ENCODE results near the gene ESR2. TPM values are rescaled to one million over a fixed set of nuclear protein-coding genes. Genes with fewer than 3 reads are reported as not detected.
"Not testable (repeated sequence)": the region's sequence is repeated elsewhere in the genome, so short reads cannot be mapped to it uniquely, and the experiment has no call there.

ESR2 gene
- total RNA-seq, 4 donors from 2014 or later: 0.59 to 2.4 (median 1.5) TPM

DNA sequence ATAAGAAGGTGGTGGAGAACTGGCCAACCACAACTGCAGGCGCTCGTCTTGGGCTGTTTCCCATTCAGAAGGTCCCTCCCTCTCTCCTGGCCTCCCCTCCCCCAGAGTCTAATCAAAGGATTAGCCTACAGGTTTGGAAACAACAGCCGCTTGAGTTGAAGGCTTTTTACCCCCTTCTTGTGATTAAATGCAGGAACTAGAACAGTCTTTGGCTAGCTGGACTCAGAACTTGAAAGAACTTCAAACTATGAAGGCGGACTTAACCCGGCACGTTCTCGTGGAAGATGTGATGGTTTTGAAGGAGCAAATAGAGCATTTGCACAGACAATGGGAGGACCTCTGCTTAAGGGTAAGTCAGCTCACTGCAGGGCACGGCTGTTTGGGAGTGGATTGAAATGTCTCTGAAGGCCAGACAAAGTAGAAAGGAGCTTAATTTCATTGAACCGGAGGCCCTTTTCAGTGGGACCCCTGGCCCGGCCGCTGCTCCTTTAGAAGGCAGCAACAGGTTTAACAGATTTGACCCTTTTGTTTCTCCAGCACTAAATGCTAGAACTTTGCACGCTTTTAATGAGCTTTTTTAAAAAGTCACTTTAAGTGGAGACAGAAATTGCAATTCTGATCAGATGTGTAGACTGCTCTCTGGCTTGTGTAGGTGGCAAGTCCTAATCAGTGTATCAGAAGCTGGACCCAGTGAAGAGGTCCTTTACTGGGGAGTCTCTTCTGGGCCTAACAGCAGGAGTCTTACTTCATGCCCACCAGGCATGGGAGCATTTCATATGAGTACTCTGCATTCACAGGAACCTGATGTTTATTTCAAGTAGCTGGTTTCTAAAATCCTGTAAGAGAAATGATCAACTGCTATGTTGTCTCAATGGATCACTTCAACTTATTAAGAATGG lies 107.7 kb downstream of the ESR2 start:
- no peaks in the 10 kb centered on the region for H3K27me3 ChIP-seq
- peaks cover 0 to 69% (median 0%) of the 10 kb centered on the region in 3 donors for H3K36me3 ChIP-seq
- no peaks in the 10 kb centered on the region for H3K9me3 ChIP-seq
- H3K27ac ChIP-seq: no peak overlapping the region
- DNase-seq (ENCODE audit: low spot score in 2 of 2): no peak
- H3K4me1 ChIP-seq: no peaks in the 10 kb centered on the region
- H3K4me3 ChIP-seq: no peak overlapping the region
- 73 to 75% methylated on average over 12 of the region's 12 CpGs for WGBS, 2 donors
- no peak for TF ChIP-seq POLR2A (IDR thresholded peaks at IDR 0.05)
- no peak for TF ChIP-seq EP300 (IDR thresholded peaks at IDR 0.05)
- TF ChIP-seq, protein P1, sequence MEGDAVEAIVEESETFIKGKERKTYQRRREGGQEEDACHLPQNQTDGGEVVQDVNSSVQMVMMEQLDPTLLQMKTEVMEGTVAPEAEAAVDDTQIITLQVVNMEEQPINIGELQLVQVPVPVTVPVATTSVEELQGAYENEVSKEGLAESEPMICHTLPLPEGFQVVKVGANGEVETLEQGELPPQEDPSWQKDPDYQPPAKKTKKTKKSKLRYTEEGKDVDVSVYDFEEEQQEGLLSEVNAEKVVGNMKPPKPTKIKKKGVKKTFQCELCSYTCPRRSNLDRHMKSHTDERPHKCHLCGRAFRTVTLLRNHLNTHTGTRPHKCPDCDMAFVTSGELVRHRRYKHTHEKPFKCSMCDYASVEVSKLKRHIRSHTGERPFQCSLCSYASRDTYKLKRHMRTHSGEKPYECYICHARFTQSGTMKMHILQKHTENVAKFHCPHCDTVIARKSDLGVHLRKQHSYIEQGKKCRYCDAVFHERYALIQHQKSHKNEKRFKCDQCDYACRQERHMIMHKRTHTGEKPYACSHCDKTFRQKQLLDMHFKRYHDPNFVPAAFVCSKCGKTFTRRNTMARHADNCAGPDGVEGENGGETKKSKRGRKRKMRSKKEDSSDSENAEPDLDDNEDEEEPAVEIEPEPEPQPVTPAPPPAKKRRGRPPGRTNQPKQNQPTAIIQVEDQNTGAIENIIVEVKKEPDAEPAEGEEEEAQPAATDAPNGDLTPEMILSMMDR (IDR thresholded peaks at IDR 0.05): no peak

DNA sequence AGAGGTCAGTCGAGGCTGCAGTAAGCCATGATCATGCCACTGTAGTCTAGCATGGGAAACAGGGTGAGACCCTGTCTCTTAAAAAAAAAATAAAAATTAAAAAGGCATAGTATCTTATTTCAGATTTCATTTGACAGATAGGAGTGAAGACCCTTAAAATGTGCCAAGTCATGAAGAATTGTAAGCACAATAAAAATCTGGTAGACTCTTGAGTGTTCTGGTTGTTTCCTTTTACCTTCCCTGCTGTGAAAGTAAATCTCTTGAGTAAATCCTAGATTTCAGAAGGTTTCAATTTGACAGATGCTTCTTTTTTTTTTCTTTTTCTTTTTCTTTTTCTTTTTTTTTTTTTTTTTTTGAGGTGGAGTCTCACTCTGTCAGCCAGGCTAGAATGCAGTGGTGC lies 109.0 kb downstream of the ESR2 start:
- no peaks in the 10 kb centered on the region for H3K9me3 ChIP-seq
- no peak overlapping the region for H3K4me3 ChIP-seq
- DNase-seq (ENCODE audit: low spot score in 2 of 2): no peak
- H3K4me1 ChIP-seq: no peaks in the 10 kb centered on the region
- no peak overlapping the region for H3K27ac ChIP-seq
- WGBS, 2 donors: 94 to 97% methylated on average over 1 of the region's 1 CpG
- H3K27me3 ChIP-seq: no peaks in the 10 kb centered on the region
- TF ChIP-seq, protein P1 (IDR thresholded peaks at IDR 0.05): no peak
- TF ChIP-seq POLR2A (IDR thresholded peaks at IDR 0.05) (no peak), EP300 (IDR thresholded peaks at IDR 0.05) (no peak)
- H3K36me3 ChIP-seq: peaks cover 0 to 62% (median 0%) of the 10 kb centered on the region in 3 donors

DNA sequence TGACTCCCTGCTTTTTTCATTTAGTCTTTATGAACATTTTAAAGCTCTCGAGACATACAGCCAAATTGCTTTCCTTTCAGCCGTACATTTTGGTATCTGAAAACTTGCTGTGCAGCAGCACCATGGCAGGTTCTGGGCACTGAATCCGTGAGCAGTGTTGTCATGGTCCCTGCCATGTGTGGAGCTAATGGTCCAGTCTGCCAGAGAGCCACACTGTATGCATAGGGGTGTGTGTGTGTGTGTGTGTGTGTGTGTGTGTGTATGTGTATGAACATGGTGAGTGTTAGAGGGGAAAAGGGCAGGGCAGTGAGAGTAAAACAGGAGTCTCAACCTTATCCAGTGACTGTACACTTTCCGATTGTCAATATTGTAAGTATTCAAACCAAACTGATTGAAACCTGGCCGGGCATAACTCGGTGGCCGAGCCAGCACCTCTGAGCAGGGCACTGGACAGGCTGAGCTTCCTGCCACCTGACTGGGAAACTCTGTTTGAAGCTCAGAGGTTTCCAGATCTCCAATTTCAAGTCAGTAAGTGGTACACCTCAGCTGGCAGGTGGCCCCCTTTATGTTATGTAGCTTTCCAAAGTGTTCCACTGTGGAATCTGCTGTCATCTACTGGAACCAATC lies 110.0 kb downstream of the ESR2 start:
- Histone ChIP-seq H3K36me3 (peaks cover 0 to 57% (median 0%) of the 10 kb centered on the region in 3 donors), H3K4me3 (no peak overlapping the region)
- 93% methylated on average over 7 of the region's 7 CpGs for WGBS, 2 donors

DNA sequence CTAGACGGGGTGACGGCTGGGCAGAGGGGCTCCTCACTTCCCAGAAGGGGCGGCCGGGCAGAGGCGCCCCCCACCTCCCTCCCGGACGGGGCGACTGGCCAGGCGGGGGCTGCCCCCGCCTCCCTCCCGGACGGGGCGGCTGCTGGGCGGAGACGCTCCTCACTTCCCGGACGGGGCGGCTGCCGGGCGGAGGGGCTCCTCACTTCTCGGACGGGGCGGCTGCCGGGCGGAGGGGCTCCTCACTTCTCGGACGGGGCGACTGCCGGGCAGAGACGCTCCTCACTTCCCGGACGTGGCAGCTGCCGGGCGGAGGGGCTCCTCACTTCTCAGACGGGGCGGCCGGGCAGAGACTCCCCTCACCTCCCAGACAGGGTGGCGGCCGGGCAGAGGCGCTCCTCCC lies 111.3 kb downstream of the ESR2 start:
- H3K9me3 ChIP-seq; DNase-seq (ENCODE audit: low spot score in 2 of 2); H3K27ac ChIP-seq; H3K4me3 ChIP-seq; H3K27me3 ChIP-seq; H3K4me1 ChIP-seq: not testable (repeated sequence)
- 95 to 99% methylated on average over 10 to 37 of the region's 40 CpGs for WGBS, 2 donors
- peaks cover 0 to 53% (median 0%) of the 10 kb centered on the region in 3 donors for H3K36me3 ChIP-seq

More for the DNA sequence above, 110.0 kb downstream of the ESR2 start:
- Histone ChIP-seq H3K4me1 (no peaks in the 10 kb centered on the region), H3K27me3 (no peaks in the 10 kb centered on the region), H3K9me3 (no peaks in the 10 kb centered on the region), H3K27ac (no peak overlapping the region)
- no peak for DNase-seq (ENCODE audit: low spot score in 2 of 2)
- TF ChIP-seq, protein P1 (IDR thresholded peaks at IDR 0.05): no peak
- TF ChIP-seq POLR2A (IDR thresholded peaks at IDR 0.05) (no peak), EP300 (IDR thresholded peaks at IDR 0.05) (no peak)

DNA sequence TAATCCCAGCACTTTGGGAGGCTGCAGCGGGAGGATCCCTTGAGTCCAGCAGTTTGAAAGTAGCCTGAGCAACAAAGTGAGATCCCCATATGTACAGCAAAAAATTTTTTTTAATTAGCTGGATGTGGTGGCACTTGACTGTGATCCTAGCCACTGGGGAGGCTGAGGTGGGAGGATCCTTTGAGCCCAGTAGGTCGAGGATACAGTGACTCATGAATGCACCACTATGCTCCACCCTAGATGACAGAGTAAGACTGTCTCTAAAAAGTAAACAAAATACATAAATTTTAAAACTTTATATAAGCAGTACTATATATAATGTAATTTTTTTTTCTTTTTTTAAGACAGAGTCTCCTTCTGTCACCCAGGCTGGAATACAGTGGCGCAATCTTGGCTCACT lies 115.4 kb downstream of the ESR2 start:
- H3K27ac ChIP-seq: no peak overlapping the region
- no peaks in the 10 kb centered on the region for H3K27me3 ChIP-seq
- DNase-seq (ENCODE audit: low spot score in 2 of 2): no peak
- 79 to 88% methylated on average over 3 of the region's 3 CpGs for WGBS, 2 donors
- TF ChIP-seq, protein P1 (IDR thresholded peaks at IDR 0.05): no peak
- TF ChIP-seq EP300 (IDR thresholded peaks at IDR 0.05) (no peak), POLR2A (IDR thresholded peaks at IDR 0.05) (no peak)
- H3K4me3 ChIP-seq: no peak overlapping the region
- no peaks in the 10 kb centered on the region for H3K4me1 ChIP-seq
- no peaks in the 10 kb centered on the region for H3K9me3 ChIP-seq
- H3K36me3 ChIP-seq: peaks cover 0 to 67% (median 0%) of the 10 kb centered on the region in 3 donors
